H1 (cell line): ENCODE measurements around the gene GTPBP10.

ENCODE experiments used
- ASH2L ChIP-seq: fragments of 200-600, 300-600 bp; sonication (generic); IDR thresholded peaks from one replicate; pipeline ENCODE4 v1.7.1; 2017; ENCODE audit warnings: low read length
- CEBPB ChIP-seq: IDR thresholded peaks from 2 replicates; pipeline ENCODE4 v1.6.1; 2012; ENCODE audit warnings: low read depth, low read length
- CHD2 ChIP-seq: IDR thresholded peaks from 2 replicates; pipeline ENCODE4 v1.6.1; 2012; ENCODE audit warnings: low read length, improper control_type of control experiment
- CTCF ChIP-seq, 3 experiments: IDR thresholded peaks; 1 replicate in 2 of 3; 2 replicates in 1 of 3; pipeline versions ENCODE4 v1.5.1 to v1.6.1; 2011; ENCODE audit warnings: low read length in 3 of 3, mild to moderate bottlenecking in 3 of 3, inconsistent platforms in 2 of 3, low read depth in 1 of 3, moderate library complexity in 1 of 3; ENCODE audit not compliant: insufficient read depth in 1 of 3; ENCODE audit errors: control extremely low read depth in 1 of 3
- EZH2 ChIP-seq: fragments of 200-600 bp; sonication (generic); IDR thresholded peaks from 2 replicates; pipeline ENCODE4 v1.7.1; 2012; ENCODE audit warnings: low read depth, mild to moderate bottlenecking, moderate library complexity, low read length, inconsistent platforms; ENCODE audit not compliant: severe bottlenecking
- JUN ChIP-seq: IDR thresholded peaks from 2 replicates; pipeline ENCODE4 v1.6.1; 2011; ENCODE audit warnings: low read depth, mild to moderate bottlenecking, improper control_type of control experiment, low read length
- KDM1A ChIP-seq: fragments of 200-600, 300-600 bp; sonication (generic); IDR thresholded peaks from 2 replicates; pipeline ENCODE4 v1.7.1; 2016; ENCODE audit warnings: mild to moderate bottlenecking, low read length, borderline replicate concordance
- NRF1 ChIP-seq: IDR thresholded peaks from 2 replicates; pipeline ENCODE4 v1.6.1; 2011; ENCODE audit warnings: mild to moderate bottlenecking, low read depth, low read length, improper control_type of control experiment
- POLR2A ChIP-seq, 2 experiments: IDR thresholded peaks; 1 replicate in 1 of 2; 2 replicates in 1 of 2; pipeline ENCODE4 v1.6.1; 2011; ENCODE audit warnings: low read depth in 2 of 2, low read length in 2 of 2, mild to moderate bottlenecking in 2 of 2; ENCODE audit errors: control extremely low read depth in 1 of 2
- SIRT6 ChIP-seq: IDR thresholded peaks from one replicate; pipeline ENCODE4 v1.7.1; 2012; ENCODE audit warnings: low read length, inconsistent platforms
- SRF ChIP-seq: IDR thresholded peaks from 2 replicates; pipeline ENCODE4 v1.6.1; 2011; ENCODE audit warnings: mild to moderate bottlenecking, low read depth, low read length, moderate library complexity
- ZNF274 ChIP-seq: IDR thresholded peaks from 2 replicates; pipeline ENCODE4 v1.7.0; 2012; ENCODE audit warnings: low read length, borderline replicate concordance; ENCODE audit errors: extremely low read depth

- no peak for TF ChIP-seq CTCF (IDR thresholded peaks at IDR 0.05; ENCODE audit: control extremely low read depth in 1 of 3, insufficient read depth in 1 of 3, low read depth in 1 of 3, low read length in 3 of 3)
- no peak for TF ChIP-seq EZH2
- TF ChIP-seq CEBPB = no peak
- TF ChIP-seq KDM1A = no peak
- TF ChIP-seq CHD2 = no peak
- TF ChIP-seq JUN = no peak
- no peak for TF ChIP-seq POLR2A (IDR thresholded peaks at IDR 0.05; ENCODE audit: control extremely low read depth in 1 of 2, low read depth in 2 of 2, low read length in 2 of 2)
- TF ChIP-seq NRF1 = no peak
- no peak for TF ChIP-seq ZNF274
- no peak for TF ChIP-seq SIRT6
- TF ChIP-seq SRF = no peak
- no peak for TF ChIP-seq ASH2L
Observed at GRCh38 chr7:90411510-90411909, 65.0 kb downstream of the GTPBP10 start.
